GM23248 (cell line): ENCODE measurements around the gene TPD52L2. TPM values are rescaled to one million over a fixed set of nuclear protein-coding genes. Genes with fewer than 3 reads are reported as not detected.

Experiments
- DNase-seq: peaks from one replicate; pipeline ENCODE4 v3.0.0-alpha.2; 2015
- H2AFZ ChIP-seq: fragments of 200-600 bp; sonication (generic); 2 replicates; pipeline ENCODE4 v1.6.1; 2016; ENCODE audit warnings: antibody characterized with exemption
- H3F3A ChIP-seq: fragments of 200-600 bp; sonication (generic); 2 replicates; pipeline ENCODE4 v1.6.1; 2016; ENCODE audit warnings: mild to moderate bottlenecking, antibody characterized with exemption, mixed run types; ENCODE audit not compliant: insufficient read depth
- H3K27ac ChIP-seq: fragments of 200-600 bp; sonication (generic); 2 replicates; pipeline ENCODE4 v1.5.1; 2016; ENCODE audit warnings: mild to moderate bottlenecking
- H3K27me3 ChIP-seq: fragments of 200-600 bp; sonication (generic); replicated peaks from 2 replicates; pipeline ENCODE4 v1.6.1; 2016; ENCODE audit warnings: mild to moderate bottlenecking; ENCODE audit not compliant: insufficient read depth
- H3K36me3 ChIP-seq: fragments of 200-600 bp; sonication (generic); 2 replicates; pipeline ENCODE4 v1.6.1; 2016; ENCODE audit warnings: low read depth, mild to moderate bottlenecking
- H3K4me1 ChIP-seq: fragments of 200-600 bp; sonication (generic); 2 replicates; pipeline ENCODE4 v1.6.1; 2016; ENCODE audit warnings: mild to moderate bottlenecking; ENCODE audit not compliant: insufficient read depth
- H3K4me2 ChIP-seq: fragments of 200-600 bp; sonication (generic); one replicate; pipeline ENCODE4 v1.6.1; 2016; ENCODE audit warnings: mild to moderate bottlenecking; ENCODE audit not compliant: unreplicated experiment
- H3K4me3 ChIP-seq: fragments of 200-600 bp; sonication (generic); 2 replicates; pipeline ENCODE4 v1.5.1; 2016; ENCODE audit warnings: mild to moderate bottlenecking
- H3K79me2 ChIP-seq: fragments of 200-600 bp; sonication (generic); 2 replicates; pipeline ENCODE4 v1.6.1; 2016; ENCODE audit warnings: mild to moderate bottlenecking; ENCODE audit not compliant: insufficient read depth
- H3K9ac ChIP-seq: fragments of 200-600 bp; sonication (generic); 2 replicates; pipeline ENCODE4 v1.6.1; 2016; ENCODE audit warnings: mild to moderate bottlenecking
- H3K9me2 ChIP-seq: fragments of 200-600 bp; sonication (generic); 2 replicates; pipeline ENCODE4 v1.6.1; 2016; ENCODE audit warnings: mixed run types, mild to moderate bottlenecking, moderate library complexity; ENCODE audit not compliant: insufficient read depth
- H3K9me3 ChIP-seq: fragments of 200-600 bp; sonication (generic); one replicate; pipeline ENCODE4 v1.6.1; 2017; ENCODE audit warnings: low read depth
- H4K20me1 ChIP-seq: fragments of 200-600 bp; sonication (generic); 2 replicates; pipeline ENCODE4 v1.6.0; 2016; ENCODE audit not compliant: insufficient read depth
- EZH2 ChIP-seq: fragments of 200-600 bp; sonication (generic); IDR thresholded peaks from 2 replicates; pipeline ENCODE4 v1.6.1; 2018; ENCODE audit warnings: antibody characterized with exemption, mild to moderate bottlenecking; ENCODE audit not compliant: insufficient read depth, poor library complexity, severe bottlenecking
- EZH2phosphoT487 ChIP-seq: fragments of 200-600 bp; sonication (generic); IDR thresholded peaks from 2 replicates; pipeline ENCODE4 v1.6.1; 2018; ENCODE audit warnings: antibody characterized with exemption, moderate library complexity, mild to moderate bottlenecking, low read depth; ENCODE audit not compliant: insufficient read depth
- WGBS, 2 experiments: methylation state at CpG; one replicate each; pipeline ENCODE4 v1.1.6; 2015 to 2017; ENCODE audit warnings: low lambda C conversion rate in 2 of 2, low coverage in 1 of 2; ENCODE audit errors: missing lambda C conversion rate in 2 of 2; 5-methylcytosine and 5-hydroxymethylcytosine counted together
- in situ Hi-C: fragments of 300-500 bp; cut with MboI; formaldehyde crosslinking; loops from 2 replicates; pipeline ENCODE4 v1.15.0; 2020
- polyA plus RNA-seq: library from polyadenylated mRNA; unstranded; fragments of >200 nt; fragmentation: Nextera tagmentation; extraction: Ambion mirVana; gene quantifications from 2 replicates; pipeline ENCODE4 v1.2.1, GENCODE V29; 2016
- total RNA-seq: library from RNA; depleted of rRNA; stranded (reverse); fragments of >200 nt; shearing (Covaris generic); gene quantifications from 2 replicates; pipeline ENCODE4 v1.2.3, GENCODE V29; 2014

The TPD52L2 gene
- total and polyA plus RNA-seq, 2 experiments from 2014 or later, result 214 to 220 TPM

GRCh38 chr20:63854069-63854765 is 10.9 kb upstream of the TPD52L2 start:
- H3K27me3 ChIP-seq, result peaks cover 10% of the 10 kb centered on the region; the same call in 1 of the 2 replicates
- H3K36me3 ChIP-seq, result no peaks in the 10 kb centered on the region
- no peaks in the 10 kb centered on the region for H3K9me3 ChIP-seq
- H2AFZ ChIP-seq, result no peak overlapping the region
- H3K4me3 ChIP-seq, result no peak overlapping the region
- H3K9me2 ChIP-seq, result no peaks in the 10 kb centered on the region
- H3K27ac ChIP-seq, result no peak overlapping the region
- H3F3A ChIP-seq, result no peaks in the 10 kb centered on the region; the same call in 1 of the 2 replicates
- no peak overlapping the region for H3K9ac ChIP-seq
- peak; percentile 14 for DNase-seq
- H3K4me2 ChIP-seq, result no peak overlapping the region
- H3K4me1 ChIP-seq, result peaks cover 10% of the 10 kb centered on the region
- WGBS, 2 experiments, result 32 to 41% methylated on average over 16 of the region's 17 CpGs
- no peak for TF ChIP-seq EZH2phosphoT487
- no peak for TF ChIP-seq EZH2
- H4K20me1 ChIP-seq, result no peaks in the 10 kb centered on the region
- no peaks in the 10 kb centered on the region for H3K79me2 ChIP-seq
- in situ Hi-C loops, result no loop called here

GRCh38 chr20:63854766-63855362 is 10.2 kb upstream of the TPD52L2 start:
- Histone ChIP-seq H3K27ac (no peak overlapping the region), H3K27me3 (peaks cover 10% of the 10 kb centered on the region; the same call in 1 of the 2 replicates), H3K4me2 (peak overlapping the region; percentile 56), H3K9ac (no peak overlapping the region), H3K79me2 (no peaks in the 10 kb centered on the region), H2AFZ (no peak overlapping the region), H4K20me1 (no peaks in the 10 kb centered on the region), H3K4me1 (peaks cover 10% of the 10 kb centered on the region), H3F3A (no peaks in the 10 kb centered on the region; the same call in 1 of the 2 replicates), H3K9me2 (no peaks in the 10 kb centered on the region), H3K9me3 (no peaks in the 10 kb centered on the region), H3K4me3 (peak overlapping the region; percentile 47), H3K36me3 (no peaks in the 10 kb centered on the region)
- TF ChIP-seq EZH2phosphoT487 (no peak), EZH2 (no peak)
- peak; percentile 41 for DNase-seq
- WGBS, 2 experiments, result 2 to 3% methylated on average over 12 to 26 of the region's 26 CpGs
- in situ Hi-C loops, result no loop called here

- 6 to 11% methylated on average over 17 to 33 of the region's 36 CpGs for WGBS, 2 experiments
- peak overlapping the region; percentile 47 for H3K4me3 ChIP-seq
- no peak overlapping the region for H2AFZ ChIP-seq
- peak; percentile 22 for DNase-seq
- peak overlapping the region; percentile 56 for H3K4me2 ChIP-seq
- H3K79me2 ChIP-seq, result no peaks in the 10 kb centered on the region
- H3K4me1 ChIP-seq, result peaks cover 10% of the 10 kb centered on the region
- no peak overlapping the region for H3K27ac ChIP-seq
- no peaks in the 10 kb centered on the region for H3K9me3 ChIP-seq
- H3K9ac ChIP-seq, result no peak overlapping the region
- no peak for TF ChIP-seq EZH2phosphoT487
- peak; percentile 43 for TF ChIP-seq EZH2
- H3F3A ChIP-seq, result no peaks in the 10 kb centered on the region; the same call in 1 of the 2 replicates
- peaks cover 10% of the 10 kb centered on the region; the same call in 1 of the 2 replicates for H3K27me3 ChIP-seq
- H4K20me1 ChIP-seq, result no peaks in the 10 kb centered on the region
- no peaks in the 10 kb centered on the region for H3K36me3 ChIP-seq
- in situ Hi-C loops, result no loop called here
- no peaks in the 10 kb centered on the region for H3K9me2 ChIP-seq
These were observed 9.5 kb upstream of the TPD52L2 start for GRCh38 chr20:63855363-63856097.

- no peak overlapping the region for H2AFZ ChIP-seq
- no peak overlapping the region for H3K4me2 ChIP-seq
- no peaks in the 10 kb centered on the region for H4K20me1 ChIP-seq
- no peak overlapping the region for H3K27ac ChIP-seq
- no peaks in the 10 kb centered on the region for H3K9me3 ChIP-seq
- TF ChIP-seq EZH2phosphoT487, result no peak
- no peak for TF ChIP-seq EZH2
- no peak overlapping the region for H3K4me3 ChIP-seq
- 15 to 19% methylated on average over 22 of the region's 22 CpGs for WGBS, 2 experiments
- H3K79me2 ChIP-seq, result no peaks in the 10 kb centered on the region
- no peaks in the 10 kb centered on the region for H3K9me2 ChIP-seq
- in situ Hi-C loops, result no loop called here
- no peak for DNase-seq
- H3K36me3 ChIP-seq, result no peaks in the 10 kb centered on the region
- H3K9ac ChIP-seq, result no peak overlapping the region
- no peaks in the 10 kb centered on the region; the same call in 1 of the 2 replicates for H3F3A ChIP-seq
- peaks cover 10% of the 10 kb centered on the region for H3K4me1 ChIP-seq
- peaks cover 10% of the 10 kb centered on the region; the same call in 1 of the 2 replicates for H3K27me3 ChIP-seq
These were observed 9.0 kb upstream of the TPD52L2 start for GRCh38 chr20:63856098-63856511.
